ENCODE results near the gene RMND5A.

RMND5A gene

GRCh38 chr2:86778957-86779356 is 58.9 kb downstream of the RMND5A start:
- no peak for DNase-seq (ENCODE audit: low spot score)
- no peak overlapping the region for H3K27ac ChIP-seq
- POLR2A ChIA-PET (ENCODE audit: low non-redundant PET), result no interaction called here
- TF ChIP-seq CTCF (conservative IDR thresholded peaks at IDR 0.05; ENCODE audit: low read depth), result no peak
- CTCF ChIA-PET, result no interaction called here

GRCh38 chr2:86779971-86780370 is 59.9 kb downstream of the RMND5A start:
- POLR2A ChIA-PET (ENCODE audit: low non-redundant PET), result no interaction called here
- CTCF ChIA-PET, result interaction anchor here (0.7 kb wide), 1 partner anchor 15 kb away, joined by 5 read pairs; no protein-coding TSS in a partner anchor
- no peak overlapping the region for H3K27ac ChIP-seq
- TF ChIP-seq CTCF (conservative IDR thresholded peaks at IDR 0.05; ENCODE audit: low read depth), result no peak
- DNase-seq (ENCODE audit: low spot score), result no peak

GRCh38 chr2:86781363-86781762 is 61.3 kb downstream of the RMND5A start:
- no peak overlapping the region for H3K27ac ChIP-seq
- DNase-seq (ENCODE audit: low spot score), result no peak
- ChIA-PET POLR2A (ENCODE audit: low non-redundant PET) (no interaction called here), CTCF (no interaction called here)
- no peak for TF ChIP-seq CTCF (conservative IDR thresholded peaks at IDR 0.05; ENCODE audit: low read depth)

- TF ChIP-seq CTCF (conservative IDR thresholded peaks at IDR 0.05; ENCODE audit: low read depth), result no peak
- no peak for DNase-seq (ENCODE audit: low spot score)
- no peak overlapping the region for H3K27ac ChIP-seq
- POLR2A ChIA-PET (ENCODE audit: low non-redundant PET), result interaction anchor here (0.6 kb wide), 1 partner anchor 1264 kb away, joined by 3 read pairs; no protein-coding TSS in a partner anchor
- CTCF ChIA-PET, result interaction anchor here (0.6 kb wide), 1 partner anchor 26 kb away, joined by 3 read pairs; no protein-coding TSS in a partner anchor
Measured at GRCh38 chr2:86782748-86783147, 62.7 kb downstream of the RMND5A start.

GRCh38 chr2:86783615-86784339 is 63.7 kb downstream of the RMND5A start:
- POLR2A ChIA-PET (ENCODE audit: low non-redundant PET), result no interaction called here
- no peak for DNase-seq (ENCODE audit: low spot score)
- H3K27ac ChIP-seq, result no peak overlapping the region

GRCh38 chr2:86785456-86785855 is 65.4 kb downstream of the RMND5A start:
- CTCF ChIA-PET, result no interaction called here
- H3K27ac ChIP-seq, result no peak overlapping the region
- POLR2A ChIA-PET (ENCODE audit: low non-redundant PET), result no interaction called here
- TF ChIP-seq CTCF (conservative IDR thresholded peaks at IDR 0.05; ENCODE audit: low read depth), result no peak
- no peak for DNase-seq (ENCODE audit: low spot score)

More at GRCh38 chr2:86783615-86784339, 63.7 kb downstream of the RMND5A start:
- no peak for TF ChIP-seq CTCF (conservative IDR thresholded peaks at IDR 0.05; ENCODE audit: low read depth)
- CTCF ChIA-PET, result interaction anchor here (0.6 kb wide), 1 partner anchor 9 kb away, joined by 3 read pairs; no protein-coding TSS in a partner anchor

All from RWPE1 (cell line).